RCC 7860 (cell line): ENCODE data around the gene WDR59.
A peak's percentile ranks its signal among the peaks of the same experiment; 100 is the strongest.
"Not testable (repeated sequence)": the region's sequence is repeated elsewhere in the genome, so short reads cannot be mapped to it uniquely, and the experiment has no call there.

ENCODE experiments used
- DNase-seq: peaks from one replicate; pipeline ENCODE4 v3.0.0-alpha.2; 2015; ENCODE audit warnings: low spot score
- FAIRE-seq: peaks from 2 replicates; lab custom pipeline; 2012; peaks lifted over from hg19 to GRCh38; lab: Jason Lieb, UNC

Gene WDR59

GRCh38 chr16:75012380-75013081 is 27.6 kb upstream of the WDR59 start:
- no peak for FAIRE-seq
- DNase-seq = no peak

DNA sequence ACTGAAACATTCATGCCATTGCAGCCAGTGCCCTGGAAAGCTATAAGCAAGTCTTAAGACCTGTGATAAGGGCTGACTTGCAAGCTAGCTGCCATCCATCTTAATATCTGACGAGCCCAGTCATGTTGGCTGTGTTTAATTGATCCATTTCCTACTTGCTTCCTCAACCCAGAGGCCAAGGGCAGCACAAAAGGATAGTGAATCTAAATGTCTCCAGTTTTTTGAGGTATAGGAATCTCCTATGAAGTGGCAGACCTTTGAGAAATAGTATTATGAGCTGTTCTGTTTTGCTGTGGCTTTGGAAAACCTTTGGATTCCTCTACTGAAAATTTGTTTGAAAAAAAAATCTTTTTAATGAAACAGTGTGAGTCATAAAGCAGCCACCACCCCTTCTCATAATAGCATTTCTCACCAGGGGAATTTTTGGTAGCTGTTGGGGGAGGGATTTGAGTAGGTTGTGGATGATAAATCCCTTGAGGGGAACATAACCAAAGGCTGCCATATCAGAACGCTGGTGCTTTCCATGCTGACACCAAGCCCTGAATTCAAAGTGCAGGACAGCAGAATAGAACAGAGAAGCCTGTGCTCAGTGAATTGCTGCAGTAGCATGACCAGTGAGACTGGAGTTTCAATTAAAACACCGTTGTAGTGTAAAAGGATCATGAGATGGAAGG is 26.8 kb upstream of the WDR59 start:
- peak; percentile 62 for DNase-seq
- peak; percentile 73 for FAIRE-seq

GRCh38 chr16:75010427-75010826 is 25.5 kb upstream of the WDR59 start:
- DNase-seq (no peak), FAIRE-seq (no peak)

DNA sequence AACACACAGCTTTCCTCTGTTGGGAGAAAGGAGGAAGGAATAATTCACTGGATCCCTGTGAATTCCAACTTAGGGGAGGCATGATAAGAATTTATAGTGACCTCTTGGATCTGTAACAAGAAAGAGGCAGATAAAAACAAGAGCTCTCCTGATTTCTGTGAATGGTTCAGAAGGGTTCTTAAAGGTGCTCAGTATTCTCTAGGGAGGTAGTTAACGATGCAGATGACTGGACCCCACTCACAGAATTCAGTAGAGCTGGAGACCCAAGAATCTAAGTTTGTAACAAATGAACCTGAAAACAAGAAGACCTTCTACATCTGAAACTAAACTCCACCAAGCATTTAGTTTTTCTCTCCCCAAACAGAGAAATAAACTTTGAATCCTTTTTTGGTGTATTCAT is 22.5 kb upstream of the WDR59 start:
- FAIRE-seq (no peak), DNase-seq (no peak)

DNA sequence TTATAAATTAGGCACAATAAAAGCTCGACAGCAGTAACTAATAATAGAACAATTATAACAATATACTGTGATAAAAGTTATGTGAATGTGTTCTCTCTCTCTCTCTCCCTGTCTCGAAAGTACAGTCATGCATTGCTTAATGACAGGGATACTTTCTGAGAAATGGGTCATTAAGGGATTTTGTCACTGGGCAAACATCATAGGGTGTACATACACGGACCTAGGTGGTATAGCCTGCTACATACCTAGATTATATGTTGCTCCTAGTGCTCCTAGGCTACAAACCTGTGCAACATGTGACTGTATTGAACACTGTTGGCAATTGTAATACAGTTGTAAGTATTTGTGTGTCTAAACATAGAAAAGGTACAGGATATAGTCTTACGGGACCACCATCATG is 20.8 kb upstream of the WDR59 start:
- no peak for DNase-seq
- no peak for FAIRE-seq

DNA sequence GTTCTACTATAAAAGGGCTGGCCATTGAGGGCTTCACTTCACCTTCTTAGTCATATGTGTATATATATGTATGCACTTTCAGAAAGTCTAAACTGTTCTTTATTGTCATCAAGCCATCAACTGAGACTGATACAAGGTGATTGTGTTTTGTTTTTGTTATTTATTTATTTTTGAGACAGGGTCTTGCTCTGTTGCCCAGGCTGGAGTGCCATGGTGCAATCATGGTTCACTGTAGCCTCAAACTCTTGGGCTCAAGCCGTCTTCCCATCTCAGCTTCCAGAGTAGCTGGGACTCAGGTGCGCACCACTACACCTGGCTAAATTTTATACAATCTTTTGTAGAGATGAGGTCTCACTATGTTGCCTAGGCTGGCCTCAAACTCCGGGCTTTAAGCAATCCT is 19.5 kb upstream of the WDR59 start:
- no peak for DNase-seq
- FAIRE-seq = no peak

GRCh38 chr16:75003931-75004330 is 19.0 kb upstream of the WDR59 start:
- no peak for FAIRE-seq
- no peak for DNase-seq

DNA sequence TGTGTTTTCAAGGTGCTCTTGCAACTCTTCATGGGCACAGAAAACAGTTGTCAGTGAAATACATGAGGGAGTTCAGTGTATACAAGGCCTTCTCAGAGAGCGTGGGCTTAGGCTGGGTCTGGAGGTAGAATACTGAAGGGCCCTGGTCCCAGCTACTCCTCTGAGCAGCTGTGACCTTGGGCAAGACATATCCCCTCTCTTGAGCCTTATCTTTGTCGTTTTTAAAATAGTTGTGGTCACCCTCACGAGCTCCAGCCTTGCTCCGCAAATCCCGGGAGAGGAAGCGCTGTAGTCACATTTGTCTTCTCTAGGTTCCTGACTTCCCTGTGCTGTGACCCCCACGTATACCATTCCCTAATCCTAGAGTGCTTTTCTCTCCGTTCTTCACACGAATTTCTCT is 17.6 kb upstream of the WDR59 start:
- no peak for FAIRE-seq

GRCh38 chr16:75000481-75001081 is 15.7 kb upstream of the WDR59 start:
- FAIRE-seq = no peak
- DNase-seq = peak; percentile 21

More for the DNA sequence above, 17.6 kb upstream of the WDR59 start:
- no peak for DNase-seq

DNA sequence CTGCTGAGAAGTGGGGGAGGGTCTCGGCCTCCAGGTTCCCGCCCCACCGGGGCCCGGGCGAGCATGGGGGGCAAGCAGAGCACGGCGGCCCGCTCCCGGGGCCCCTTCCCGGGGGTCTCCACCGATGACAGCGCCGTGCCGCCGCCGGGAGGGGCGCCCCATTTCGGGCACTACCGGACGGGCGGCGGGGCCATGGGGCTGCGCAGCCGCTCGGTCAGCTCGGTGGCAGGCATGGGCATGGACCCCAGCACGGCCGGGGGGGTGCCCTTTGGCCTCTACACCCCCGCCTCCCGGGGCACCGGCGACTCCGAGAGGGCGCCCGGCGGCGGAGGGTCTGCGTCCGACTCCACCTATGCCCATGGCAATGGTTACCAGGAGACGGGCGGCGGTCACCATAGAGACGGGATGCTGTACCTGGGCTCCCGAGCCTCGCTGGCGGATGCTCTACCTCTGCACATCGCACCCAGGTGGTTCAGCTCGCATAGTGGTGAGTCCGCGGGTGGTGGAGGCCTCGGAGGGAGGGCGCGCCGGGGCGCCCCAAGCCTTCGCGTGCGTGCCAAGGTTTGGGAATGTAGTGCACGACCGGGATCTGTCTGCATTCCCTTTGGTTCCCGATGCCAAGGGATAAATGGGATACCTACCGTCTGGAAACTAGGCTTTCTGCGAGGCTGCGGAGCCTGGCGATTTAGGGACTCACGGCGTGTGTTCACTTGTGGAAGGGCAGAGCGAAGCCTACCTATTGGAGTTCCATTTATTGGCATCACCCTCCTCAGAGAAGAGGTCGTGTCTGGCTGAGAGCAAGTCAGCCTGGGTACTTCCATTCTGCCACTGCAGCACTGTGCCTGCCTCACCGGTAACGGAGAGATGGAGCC is 14.9 kb upstream of the WDR59 start:
- no peak for FAIRE-seq
- DNase-seq = no peak

DNA sequence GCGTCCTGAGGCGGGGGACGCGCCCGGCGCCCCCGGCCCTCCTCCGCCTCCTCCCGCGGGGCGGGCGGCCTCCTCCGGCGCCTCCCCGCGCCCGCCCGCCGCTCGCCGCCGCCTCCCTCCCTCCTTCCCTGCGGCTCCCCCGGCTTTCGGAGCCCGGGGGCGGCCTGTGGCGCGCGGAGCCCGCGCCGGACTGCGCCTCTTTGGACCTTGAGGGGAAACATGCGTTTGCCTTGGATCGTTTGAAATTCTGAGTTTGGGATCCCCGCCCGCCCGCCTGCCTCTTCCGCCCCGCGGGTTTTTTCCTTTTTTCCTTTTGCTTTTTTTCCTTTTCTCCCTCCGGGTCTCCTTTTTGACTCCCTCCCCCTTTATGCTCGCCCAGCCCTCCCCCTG is 14.3 kb upstream of the WDR59 start:
- FAIRE-seq = no peak
- DNase-seq = no peak

GRCh38 chr16:74998481-74999218 is 13.7 kb upstream of the WDR59 start, which contains the start of gene ZNRF1:
TSS of gene ZNRF1 (plus strand) at chr16:74999024. CDS start at chr16:74999672, 648 bp downstream.
- FAIRE-seq (no peak), DNase-seq (peak; percentile 56)

DNA sequence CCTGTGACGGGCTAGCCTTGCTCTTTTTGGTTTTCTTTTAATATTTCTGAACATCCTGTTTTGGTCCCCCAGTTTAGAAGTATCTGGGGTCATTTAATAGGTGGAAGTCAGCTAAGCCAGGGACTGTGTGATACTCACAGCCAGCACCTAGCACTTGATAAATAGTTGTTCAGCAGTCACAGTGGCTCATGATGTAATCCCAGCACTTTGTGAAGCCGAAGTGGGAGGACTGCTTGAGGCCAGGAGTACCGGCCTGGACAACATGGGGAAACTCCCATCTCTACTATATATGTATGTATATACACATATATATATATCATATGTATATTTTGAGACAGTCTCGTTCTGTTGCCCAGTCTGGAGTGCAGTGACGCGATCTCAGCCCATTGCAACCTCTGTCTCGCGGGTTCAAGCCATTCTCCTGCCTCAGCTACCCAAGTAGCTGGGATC is 12.1 kb upstream of the WDR59 start:
- no peak for FAIRE-seq
- no peak for DNase-seq

GRCh38 chr16:74995986-74996385 is 11.1 kb upstream of the WDR59 start:
- DNase-seq (no peak), FAIRE-seq (no peak)

DNA sequence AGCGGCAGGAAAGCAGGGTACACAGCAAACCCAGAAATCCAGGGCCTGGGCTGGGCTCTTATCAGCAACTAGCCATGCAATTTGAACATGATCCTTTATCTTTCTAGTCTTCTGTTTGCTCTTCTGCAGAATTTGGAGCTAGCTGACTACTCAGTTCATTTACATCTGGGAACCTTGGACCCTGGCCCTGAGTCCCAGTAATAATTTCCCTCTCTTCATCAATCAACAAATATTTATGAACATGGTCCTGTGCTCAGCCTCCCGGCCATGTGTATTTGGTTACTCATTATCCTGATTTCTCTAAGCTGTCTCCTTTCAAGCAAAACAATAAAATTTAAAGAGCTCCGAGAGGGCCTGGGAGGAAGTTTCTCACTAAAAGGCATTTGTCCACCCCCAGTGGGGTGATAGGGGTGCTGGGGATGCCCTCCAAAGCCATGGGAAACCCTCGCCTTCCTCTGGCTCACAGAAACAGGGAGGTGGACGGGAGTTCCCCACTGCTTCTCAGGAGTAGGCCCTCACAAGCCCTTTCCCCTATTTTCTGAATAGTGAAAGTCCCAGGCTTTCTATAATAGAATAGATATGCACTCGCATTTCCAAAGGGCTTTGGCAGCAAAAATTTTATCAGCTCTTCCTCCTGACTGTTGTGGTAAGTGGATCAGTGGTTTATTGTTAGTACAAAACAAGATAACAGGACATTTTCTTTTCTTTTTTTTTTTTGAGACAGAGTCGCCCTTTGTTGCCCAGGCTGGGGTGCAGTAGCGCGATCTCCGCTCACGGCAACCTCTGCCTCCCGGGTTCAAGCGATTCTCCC is 6.9 kb upstream of the WDR59 start:
- DNase-seq (no peak), FAIRE-seq (no peak)

GRCh38 chr16:74991268-74991592 is 6.3 kb upstream of the WDR59 start:
- FAIRE-seq = no peak

GRCh38 chr16:74990832-74991231 is 5.9 kb upstream of the WDR59 start:
- no peak for FAIRE-seq
- DNase-seq = no peak

More at GRCh38 chr16:74991268-74991592, 6.3 kb upstream of the WDR59 start:
- no peak for DNase-seq

GRCh38 chr16:74989864-74990263 is 4.9 kb upstream of the WDR59 start:
- not testable (repeated sequence) for FAIRE-seq, DNase-seq

DNA sequence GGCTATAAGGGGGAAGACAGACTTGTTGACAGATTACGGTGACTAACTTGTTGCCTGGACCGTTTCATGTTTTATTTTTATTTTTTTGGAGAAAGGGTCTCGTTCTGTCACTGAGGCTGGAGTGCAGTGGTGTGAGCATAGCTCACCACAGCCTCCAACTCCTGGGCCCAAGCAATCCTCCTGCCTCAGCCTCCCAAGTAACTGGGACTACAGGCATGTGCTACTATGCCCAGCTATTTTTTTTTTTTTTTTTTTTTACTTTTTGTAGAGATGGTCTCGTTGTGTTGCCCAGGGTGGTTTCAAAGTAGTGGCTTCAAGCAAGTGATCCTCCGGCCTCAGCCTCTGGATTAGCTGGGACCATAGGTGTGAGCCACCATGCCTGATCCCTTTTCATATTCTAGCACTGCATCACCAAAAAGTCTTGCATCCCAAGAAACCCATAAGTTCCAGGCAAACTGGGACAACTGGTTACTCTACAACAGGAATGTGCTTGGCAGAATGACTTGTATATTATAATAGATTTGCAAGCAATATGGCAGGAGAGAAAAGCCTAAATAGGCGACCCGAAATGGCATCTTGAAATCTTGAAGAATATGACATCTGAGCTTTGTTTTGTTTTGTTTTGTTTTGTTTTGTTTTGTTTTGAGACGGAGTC is 2.2 kb upstream of the WDR59 start:
- DNase-seq (no peak), FAIRE-seq (no peak)
